Smooth muscle cell (in vitro differentiated cells): Measurements from ENCODE around the gene NCAM1. TPM values are rescaled to one million over a fixed set of nuclear protein-coding genes. Genes with fewer than 3 reads are reported as not detected.

Experiments
- DNase-seq: peaks from one replicate; lab custom pipeline; 2025; ENCODE audit not compliant: unreplicated experiment; lab: John Stamatoyannopoulos, UW
- H2AFZ ChIP-seq: fragments of 200-600 bp; sonication (generic); 2 replicates; pipeline ENCODE4 v1.6.0; 2016; ENCODE audit warnings: antibody characterized with exemption, low read depth, mild to moderate bottlenecking
- H3F3A ChIP-seq: fragments of 200-600 bp; sonication (generic); 2 replicates; pipeline ENCODE4 v1.6.0; 2017; ENCODE audit warnings: antibody characterized with exemption, low read depth
- H3K27ac ChIP-seq: fragments of 200-600 bp; sonication (generic); 2 replicates; pipeline ENCODE4 v1.5.1; 2016; ENCODE audit warnings: low read depth, mild to moderate bottlenecking
- H3K27me3 ChIP-seq: fragments of 200-600 bp; sonication (generic); 2 replicates; pipeline ENCODE4 v1.6.1; 2016; ENCODE audit warnings: low read depth, mild to moderate bottlenecking
- H3K36me3 ChIP-seq: fragments of 200-600 bp; sonication (generic); 2 replicates; pipeline ENCODE4 v1.5.1; 2016; ENCODE audit warnings: low read depth
- H3K4me1 ChIP-seq: fragments of 200-600 bp; sonication (generic); 2 replicates; pipeline ENCODE4 v1.5.1; 2016; ENCODE audit warnings: low read depth
- H3K4me2 ChIP-seq: fragments of 200-600 bp; sonication (generic); 2 replicates; pipeline ENCODE4 v1.6.0; 2016; ENCODE audit warnings: mild to moderate bottlenecking
- H3K4me3 ChIP-seq: fragments of 200-600 bp; sonication (generic); 2 replicates; pipeline ENCODE4 v1.5.1; 2016; ENCODE audit warnings: mild to moderate bottlenecking
- H3K79me2 ChIP-seq: fragments of 200-600 bp; sonication (generic); 2 replicates; pipeline ENCODE4 v1.6.0; 2016; ENCODE audit warnings: low read depth, mild to moderate bottlenecking
- H3K9ac ChIP-seq: fragments of 200-600 bp; sonication (generic); 2 replicates; pipeline ENCODE4 v1.6.0; 2016; ENCODE audit warnings: low read depth
- H3K9me3 ChIP-seq: fragments of 200-600 bp; sonication (generic); replicated peaks from 2 replicates; pipeline ENCODE4 v1.5.1; 2016; ENCODE audit warnings: low read depth
- H4K20me1 ChIP-seq: fragments of 200-600 bp; sonication (generic); 2 replicates; pipeline ENCODE4 v1.6.0; 2016; ENCODE audit warnings: low read depth
- CTCF ChIP-seq: fragments of 200-600 bp; sonication (generic); IDR thresholded peaks from 2 replicates; pipeline ENCODE4 v1.5.1; 2017; ENCODE audit warnings: borderline replicate concordance, mild to moderate bottlenecking, antibody characterized with exemption; ENCODE audit not compliant: insufficient read depth, poor library complexity, severe bottlenecking
- WGBS: methylation state at CpG from one replicate; pipeline ENCODE4 v1.1.7; 2016; ENCODE audit warnings: low lambda C conversion rate; 5-methylcytosine and 5-hydroxymethylcytosine counted together
- polyA plus RNA-seq: library from polyadenylated mRNA; unstranded; fragments of >200 nt; fragmentation: Nextera tagmentation; extraction: Ambion mirVana; gene quantifications from 2 replicates; pipeline ENCODE4 v1.2.1, GENCODE V29; 2016
- total RNA-seq: library from RNA; depleted of rRNA; stranded (reverse); fragments of >200 nt; gene quantifications from 2 replicates; pipeline ENCODE4 v1.2.3, GENCODE V29; 2014

Gene NCAM1
- total and polyA plus RNA-seq, 2 experiments from 2014 or later, result 8.1 to 12.0 TPM

- H3F3A ChIP-seq, result no peaks in the 10 kb centered on the region
- no peak overlapping the region for H2AFZ ChIP-seq
- no peak for TF ChIP-seq CTCF
- H3K79me2 ChIP-seq, result no peaks in the 10 kb centered on the region
- no peak overlapping the region for H3K9ac ChIP-seq
- no peaks in the 10 kb centered on the region for H3K4me1 ChIP-seq
- no peak overlapping the region for H3K4me3 ChIP-seq
- no peaks in the 10 kb centered on the region for H4K20me1 ChIP-seq
- no peak overlapping the region for H3K27ac ChIP-seq
- 94% methylated on average over 13 of the region's 13 CpGs for WGBS
- H3K4me2 ChIP-seq, result no peak overlapping the region
- no peak for DNase-seq
- H3K36me3 ChIP-seq, result no peaks in the 10 kb centered on the region
- no peaks in the 10 kb centered on the region for H3K27me3 ChIP-seq
- no peaks in the 10 kb centered on the region for H3K9me3 ChIP-seq
Observed at GRCh38 chr11:113270080-113270479, 308.9 kb downstream of the NCAM1 start.

- Histone ChIP-seq H2AFZ (no peak overlapping the region), H3K27ac (no peak overlapping the region), H3F3A (no peaks in the 10 kb centered on the region), H4K20me1 (no peaks in the 10 kb centered on the region), H3K79me2 (no peaks in the 10 kb centered on the region), H3K9me3 (no peaks in the 10 kb centered on the region), H3K36me3 (no peaks in the 10 kb centered on the region), H3K27me3 (no peaks in the 10 kb centered on the region), H3K4me1 (no peaks in the 10 kb centered on the region), H3K4me3 (no peak overlapping the region), H3K4me2 (no peak overlapping the region), H3K9ac (no peak overlapping the region)
- no peak for TF ChIP-seq CTCF
- WGBS, result 95% methylated on average over 11 of the region's 14 CpGs
- DNase-seq, result no peak
Observed at GRCh38 chr11:113271551-113272245, 310.5 kb downstream of the NCAM1 start.

- WGBS, result 72% methylated on average over 5 of the region's 5 CpGs
- Histone ChIP-seq H3K36me3 (no peaks in the 10 kb centered on the region), H3K4me2 (no peak overlapping the region), H2AFZ (no peak overlapping the region), H4K20me1 (no peaks in the 10 kb centered on the region), H3K27ac (no peak overlapping the region), H3F3A (no peaks in the 10 kb centered on the region), H3K9ac (no peak overlapping the region), H3K9me3 (no peaks in the 10 kb centered on the region), H3K79me2 (no peaks in the 10 kb centered on the region), H3K27me3 (no peaks in the 10 kb centered on the region), H3K4me3 (no peak overlapping the region), H3K4me1 (no peaks in the 10 kb centered on the region)
- no peak for DNase-seq
- TF ChIP-seq CTCF, result no peak
Observed at GRCh38 chr11:113272281-113272680, 311.1 kb downstream of the NCAM1 start.
